Karpas-422 (cell line): Measurements from ENCODE around the gene PTPN2. TPM values are rescaled to one million over a fixed set of nuclear protein-coding genes. Genes with fewer than 3 reads are reported as not detected.

Source experiments
- DNase-seq: peaks from one replicate; pipeline ENCODE4 v3.0.0-alpha.2; 2015
- H2AFZ ChIP-seq: fragments of 200-600 bp; sonication (generic); 2 replicates; pipeline ENCODE4 v1.6.1; 2014; ENCODE audit warnings: antibody characterized with exemption, low read length, mixed read lengths
- H3K27ac ChIP-seq: fragments of 200-600 bp; sonication (generic); 2 replicates; pipeline ENCODE4 v1.5.1; 2014; ENCODE audit warnings: mild to moderate bottlenecking, low read length, moderate library complexity
- H3K27me3 ChIP-seq: fragments of 200-600 bp; sonication (generic); 2 replicates; pipeline ENCODE4 v1.6.1; 2014; ENCODE audit warnings: low read length, mixed read lengths
- H3K36me3 ChIP-seq: fragments of 200-600 bp; sonication (generic); 2 replicates; pipeline ENCODE4 v1.6.1; 2014; ENCODE audit warnings: low read length, mixed read lengths; ENCODE audit not compliant: insufficient read depth
- H3K4me1 ChIP-seq: fragments of 200-600 bp; sonication (generic); 2 replicates; pipeline ENCODE4 v1.6.1; 2014; ENCODE audit warnings: mild to moderate bottlenecking, low read length, mixed read lengths
- H3K4me2 ChIP-seq: fragments of 200-600 bp; sonication (generic); 2 replicates; pipeline ENCODE4 v1.6.1; 2014; ENCODE audit warnings: low read length, low read depth, mild to moderate bottlenecking; ENCODE audit not compliant: poor library complexity, severe bottlenecking
- H3K4me3 ChIP-seq: fragments of 200-600 bp; sonication (generic); 2 replicates; pipeline ENCODE4 v1.5.1; 2014; ENCODE audit warnings: mild to moderate bottlenecking, antibody characterized with exemption, low read length, mixed read lengths
- H3K79me2 ChIP-seq: fragments of 200-600 bp; sonication (generic); 2 replicates; pipeline ENCODE4 v1.6.1; 2014; ENCODE audit warnings: mild to moderate bottlenecking, low read length, mixed read lengths
- H3K9ac ChIP-seq: fragments of 200-600 bp; sonication (generic); 2 replicates; pipeline ENCODE4 v1.6.0; 2014; ENCODE audit warnings: low read length
- H3K9me2 ChIP-seq: fragments of 200-600 bp; sonication (generic), shearing (Covaris generic); replicated peaks from 2 replicates; pipeline ENCODE4 v1.6.0; 2014; ENCODE audit warnings: mild to moderate bottlenecking, low read length, moderate library complexity; ENCODE audit not compliant: insufficient read depth
- H3K9me3 ChIP-seq: fragments of 300-700, 200-600 bp; sonication (generic); 2 replicates; pipeline ENCODE4 v1.6.1; 2014; ENCODE audit warnings: low read length, mixed read lengths
- H4K20me1 ChIP-seq: fragments of 200-600 bp; sonication (generic); 2 replicates; pipeline ENCODE4 v1.6.1; 2014; ENCODE audit warnings: mild to moderate bottlenecking, antibody characterized with exemption, low read length, low read depth; ENCODE audit not compliant: insufficient read depth
- total RNA-seq: library from RNA; depleted of rRNA; stranded (reverse); fragments of >200 nt; shearing (Covaris generic); gene quantifications from 2 replicates; pipeline ENCODE4 v1.2.3, GENCODE V29; 2014; ENCODE audit warnings: low replicate concordance

The PTPN2 gene
- total RNA-seq, 1 experiment from 2014 or later = 72.2 TPM

- Histone ChIP-seq H3K9me3 (no peaks in the 10 kb centered on the region), H3K4me3 (no peak overlapping the region), H4K20me1 (peaks cover 17% of the 10 kb centered on the region), H3K4me1 (peaks cover 54% of the 10 kb centered on the region), H3K4me2 (no peak overlapping the region), H2AFZ (no peak overlapping the region), H3K9me2 (no peaks in the 10 kb centered on the region), H3K9ac (no peak overlapping the region), H3K27me3 (no peaks in the 10 kb centered on the region), H3K27ac (no peak overlapping the region), H3K36me3 (peaks cover 6% of the 10 kb centered on the region; the same call in 1 of the 2 replicates), H3K79me2 (peaks cover 98% of the 10 kb centered on the region)
- no peak for DNase-seq
These were observed 23.5 kb downstream of the PTPN2 start for GRCh38 chr18:12860530-12860929.

DNA sequence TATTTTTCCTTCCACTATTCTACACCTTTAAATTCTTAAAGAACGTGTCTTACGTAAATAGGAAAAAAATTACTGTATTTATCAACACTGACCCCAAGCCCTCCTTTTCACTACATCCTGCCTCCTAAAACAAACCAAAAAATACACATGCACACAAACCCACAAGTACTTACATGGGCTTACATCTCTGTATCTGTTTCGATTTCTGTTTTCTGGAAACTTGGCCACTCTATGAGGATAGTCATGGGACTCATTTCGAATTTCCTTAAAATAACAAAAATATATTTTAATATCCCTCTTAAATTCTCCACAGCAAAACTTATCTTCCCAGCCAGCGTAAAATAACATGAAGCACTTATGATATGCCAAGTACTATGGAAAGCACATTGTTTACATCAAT, 25.0 kb downstream of the PTPN2 start:
- Histone ChIP-seq H3K4me3 (no peak overlapping the region), H4K20me1 (peaks cover 22% of the 10 kb centered on the region), H3K4me2 (no peak overlapping the region), H3K79me2 (peaks cover 98% of the 10 kb centered on the region), H3K9ac (no peak overlapping the region), H3K9me3 (no peaks in the 10 kb centered on the region), H3K27ac (no peak overlapping the region), H3K27me3 (no peaks in the 10 kb centered on the region), H3K9me2 (no peaks in the 10 kb centered on the region), H2AFZ (no peak overlapping the region), H3K36me3 (peaks cover 6% of the 10 kb centered on the region; the same call in 1 of the 2 replicates), H3K4me1 (peaks cover 46% of the 10 kb centered on the region)
- DNase-seq = no peak

DNA sequence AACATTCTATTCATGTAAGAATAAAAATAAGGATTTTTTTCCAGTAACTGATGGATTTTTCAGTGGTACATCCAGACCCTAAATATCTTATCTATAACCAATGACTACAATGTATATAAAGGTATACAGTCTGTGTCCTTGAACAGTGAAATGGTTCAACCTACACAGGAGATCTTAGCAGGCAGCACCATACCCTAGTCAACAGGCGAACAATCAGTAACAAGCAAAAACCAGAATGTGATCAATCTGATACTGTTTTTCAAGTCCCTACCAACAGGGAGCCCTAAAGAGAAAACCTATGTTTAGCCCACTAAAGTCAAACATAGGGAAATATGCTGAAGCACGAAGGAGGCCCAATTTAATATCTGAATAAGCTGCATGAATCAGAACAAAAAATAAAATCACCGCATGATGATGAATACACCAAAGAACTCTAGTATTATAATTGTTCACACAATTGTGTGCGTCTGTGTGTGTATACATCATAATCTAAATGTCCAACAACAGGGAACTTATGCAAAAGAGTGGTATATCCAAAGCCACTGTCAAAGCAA, 26.0 kb downstream of the PTPN2 start:
- H2AFZ ChIP-seq = no peak overlapping the region
- no peaks in the 10 kb centered on the region for H3K9me2 ChIP-seq
- no peaks in the 10 kb centered on the region for H3K9me3 ChIP-seq
- peaks cover 98% of the 10 kb centered on the region for H3K79me2 ChIP-seq
- H3K36me3 ChIP-seq = peaks cover 6% of the 10 kb centered on the region; the same call in 1 of the 2 replicates
- no peaks in the 10 kb centered on the region for H3K27me3 ChIP-seq
- H4K20me1 ChIP-seq = peaks cover 21% of the 10 kb centered on the region
- no peak overlapping the region for H3K4me3 ChIP-seq
- no peak overlapping the region for H3K4me2 ChIP-seq
- H3K4me1 ChIP-seq = peaks cover 40% of the 10 kb centered on the region
- no peak overlapping the region for H3K9ac ChIP-seq
- DNase-seq = no peak
- 0 out of 2 replicates have a peak overlapping the region, but pooled peaks have one; percentile 4 for H3K27ac ChIP-seq

DNA sequence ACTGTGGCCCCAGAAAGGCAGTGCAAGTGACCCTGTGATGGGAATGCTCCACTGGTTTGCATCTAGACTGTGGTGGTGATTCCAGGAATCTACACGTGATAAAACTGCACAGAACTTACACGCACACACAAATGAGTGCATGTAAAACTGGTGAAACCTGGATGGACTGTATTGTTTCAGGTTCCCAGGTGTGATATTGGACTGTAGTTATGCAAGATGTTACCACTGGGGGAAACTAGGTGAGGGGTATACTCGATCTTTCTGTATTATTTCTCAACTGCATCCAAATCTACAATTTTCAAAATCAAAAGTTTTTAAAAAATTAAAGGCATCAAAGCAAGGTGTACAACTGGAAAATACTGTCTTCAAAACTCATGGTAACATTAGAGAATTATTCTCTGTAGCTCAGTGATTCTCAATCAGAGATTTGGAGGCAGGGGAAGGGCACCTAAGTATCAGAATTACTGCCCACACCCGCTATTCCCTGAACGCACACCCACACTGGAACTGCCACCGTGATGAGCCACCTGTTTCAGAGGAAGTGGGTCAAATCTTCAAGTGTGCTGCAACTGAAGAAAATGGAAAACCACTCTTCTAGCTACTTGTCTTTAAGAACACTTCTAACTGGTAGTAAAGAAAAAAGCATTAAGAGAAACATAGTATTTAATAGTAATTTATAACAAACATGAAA, 26.7 kb downstream of the PTPN2 start:
- no peak overlapping the region for H2AFZ ChIP-seq
- H3K9ac ChIP-seq = no peak overlapping the region
- peaks cover 33% of the 10 kb centered on the region for H3K4me1 ChIP-seq
- no peaks in the 10 kb centered on the region for H3K9me2 ChIP-seq
- H3K79me2 ChIP-seq = peaks cover 98% of the 10 kb centered on the region
- no peaks in the 10 kb centered on the region for H3K9me3 ChIP-seq
- DNase-seq = no peak
- no peak overlapping the region for H3K4me3 ChIP-seq
- H3K4me2 ChIP-seq = no peak overlapping the region
- no peaks in the 10 kb centered on the region for H3K27me3 ChIP-seq
- peaks cover 14% of the 10 kb centered on the region for H4K20me1 ChIP-seq
- 0 out of 2 replicates have a peak overlapping the region, but pooled peaks have one; percentile 4 for H3K27ac ChIP-seq
- peaks cover 6% of the 10 kb centered on the region; the same call in 1 of the 2 replicates for H3K36me3 ChIP-seq

DNA sequence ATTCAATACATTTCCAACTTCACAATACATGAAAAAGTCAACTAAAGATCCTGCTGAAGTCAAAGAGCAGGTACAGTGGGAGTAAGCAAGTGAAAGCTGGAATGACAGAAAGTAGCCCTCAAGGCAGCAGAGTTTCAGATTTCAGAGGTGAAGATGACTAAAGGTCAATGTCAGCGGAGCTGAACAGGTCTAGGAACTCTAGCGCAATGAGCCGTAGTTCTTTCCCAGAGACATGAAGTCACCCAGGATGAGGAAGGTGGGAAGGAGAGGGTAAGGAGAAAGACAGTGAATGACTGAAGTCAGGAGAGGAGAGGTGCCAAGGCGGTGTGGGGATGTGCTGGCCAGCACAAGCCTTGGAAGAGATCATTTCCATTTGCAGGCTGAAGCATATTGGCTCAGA, 28.1 kb downstream of the PTPN2 start:
- DNase-seq = no peak
- Histone ChIP-seq H3K27ac (no peak overlapping the region), H3K36me3 (peaks cover 6% of the 10 kb centered on the region; the same call in 1 of the 2 replicates), H2AFZ (no peak overlapping the region), H4K20me1 (peaks cover 13% of the 10 kb centered on the region; the same call in 1 of the 2 replicates), H3K4me2 (no peak overlapping the region), H3K9ac (no peak overlapping the region), H3K79me2 (peaks cover 94% of the 10 kb centered on the region), H3K9me2 (no peaks in the 10 kb centered on the region), H3K9me3 (no peaks in the 10 kb centered on the region), H3K4me1 (peaks cover 27% of the 10 kb centered on the region), H3K4me3 (no peak overlapping the region), H3K27me3 (no peaks in the 10 kb centered on the region)

DNA sequence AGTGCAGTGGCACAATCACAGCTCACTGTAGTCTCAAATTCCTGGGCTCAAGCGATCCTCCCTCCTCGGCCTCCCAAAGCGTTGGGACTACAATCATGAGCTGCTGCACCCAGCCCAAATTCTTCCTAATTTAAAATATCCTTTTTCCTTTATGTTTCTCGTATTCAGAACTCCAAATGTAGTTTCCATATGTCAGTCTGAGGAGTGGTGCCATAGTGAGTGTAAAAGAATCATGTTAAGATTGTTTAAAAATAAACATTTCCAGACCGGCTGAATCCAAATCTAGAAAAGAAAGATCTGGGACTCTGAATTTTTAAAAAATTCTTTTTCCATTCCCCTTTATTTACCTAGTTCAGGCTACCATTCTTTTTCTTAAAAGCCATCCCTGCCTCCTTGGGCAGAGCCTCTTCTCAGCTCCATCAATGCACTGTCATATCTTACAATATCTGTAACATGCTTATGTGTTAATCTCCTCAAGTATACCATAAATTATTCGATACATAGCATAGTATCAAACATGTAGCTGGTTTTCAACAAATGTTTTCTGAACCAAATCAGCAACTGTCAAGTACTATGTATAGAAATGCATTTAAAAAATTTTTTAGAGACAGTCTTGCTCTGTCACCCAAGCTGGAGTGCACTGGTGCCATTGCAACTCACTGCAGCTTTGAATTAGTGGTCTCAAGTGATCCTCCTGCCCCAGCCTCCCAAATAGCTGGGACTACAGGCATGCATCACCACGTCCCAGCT, 31.3 kb downstream of the PTPN2 start:
- Histone ChIP-seq H3K4me2 (no peak overlapping the region), H3K4me1 (peaks cover 16% of the 10 kb centered on the region), H3K79me2 (peaks cover 87% of the 10 kb centered on the region), H2AFZ (no peak overlapping the region), H3K9me3 (no peaks in the 10 kb centered on the region), H3K9ac (no peak overlapping the region), H3K4me3 (no peak overlapping the region), H3K36me3 (peaks cover 6% of the 10 kb centered on the region; the same call in 1 of the 2 replicates), H3K27ac (no peak overlapping the region), H4K20me1 (peaks cover 8% of the 10 kb centered on the region; the same call in 1 of the 2 replicates), H3K27me3 (no peaks in the 10 kb centered on the region), H3K9me2 (no peaks in the 10 kb centered on the region)
- DNase-seq = no peak

DNA sequence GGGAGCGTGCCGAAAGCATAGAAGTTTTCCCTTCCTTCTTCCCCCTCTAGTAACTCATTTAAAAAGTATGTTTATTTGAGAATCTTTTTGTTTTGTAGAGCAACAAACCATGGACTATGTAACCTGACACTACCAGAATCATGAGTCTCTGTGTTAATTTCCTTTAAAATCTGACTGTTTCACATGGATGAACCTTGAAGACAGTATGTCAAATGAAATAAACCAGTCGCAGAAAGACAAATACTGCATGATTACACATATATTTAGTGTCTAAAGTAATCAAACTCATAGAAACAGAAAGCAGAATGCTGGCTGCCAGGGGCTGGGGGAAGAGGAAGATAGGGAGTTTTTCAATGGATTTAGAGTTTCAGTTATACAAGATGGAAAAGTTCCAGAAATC, 32.3 kb downstream of the PTPN2 start:
- no peaks in the 10 kb centered on the region for H3K27me3 ChIP-seq
- H3K4me2 ChIP-seq = no peak overlapping the region
- no peaks in the 10 kb centered on the region for H3K9me2 ChIP-seq
- H3K4me1 ChIP-seq = peaks cover 10% of the 10 kb centered on the region
- no peak overlapping the region for H3K4me3 ChIP-seq
- no peak overlapping the region for H2AFZ ChIP-seq
- no peaks in the 10 kb centered on the region for H3K9me3 ChIP-seq
- peaks cover 8% of the 10 kb centered on the region; the same call in 1 of the 2 replicates for H4K20me1 ChIP-seq
- peaks cover 89% of the 10 kb centered on the region for H3K79me2 ChIP-seq
- H3K27ac ChIP-seq = no peak overlapping the region
- H3K36me3 ChIP-seq = 0 out of 2 replicates have a peak, but pooled peaks cover 3% of the 10 kb centered on the region
- H3K9ac ChIP-seq = no peak overlapping the region
- DNase-seq = no peak

GRCh38 chr18:12849548-12849947, 34.5 kb downstream of the PTPN2 start:
- Histone ChIP-seq H4K20me1 (peaks cover 6% of the 10 kb centered on the region; the same call in 1 of the 2 replicates), H3K9me3 (no peaks in the 10 kb centered on the region), H3K9me2 (no peaks in the 10 kb centered on the region), H3K4me3 (no peak overlapping the region), H3K27ac (no peak overlapping the region), H3K4me1 (peaks cover 19% of the 10 kb centered on the region), H3K36me3 (peaks cover 10% of the 10 kb centered on the region; the same call in 1 of the 2 replicates), H3K27me3 (no peaks in the 10 kb centered on the region), H2AFZ (no peak overlapping the region), H3K79me2 (peaks cover 89% of the 10 kb centered on the region), H3K9ac (no peak overlapping the region), H3K4me2 (no peak overlapping the region)
- no peak for DNase-seq
